Femur (tissue), 1 donor: ENCODE data around the gene MEN1.
"Not testable (repeated sequence)": the region's sequence is repeated elsewhere in the genome, so short reads cannot be mapped to it uniquely, and the experiment has no call there.

Experiments
- DNase-seq: peaks from one replicate; pipeline ENCODE4 v3.0.0-alpha.2; 2017

The MEN1 gene

DNA sequence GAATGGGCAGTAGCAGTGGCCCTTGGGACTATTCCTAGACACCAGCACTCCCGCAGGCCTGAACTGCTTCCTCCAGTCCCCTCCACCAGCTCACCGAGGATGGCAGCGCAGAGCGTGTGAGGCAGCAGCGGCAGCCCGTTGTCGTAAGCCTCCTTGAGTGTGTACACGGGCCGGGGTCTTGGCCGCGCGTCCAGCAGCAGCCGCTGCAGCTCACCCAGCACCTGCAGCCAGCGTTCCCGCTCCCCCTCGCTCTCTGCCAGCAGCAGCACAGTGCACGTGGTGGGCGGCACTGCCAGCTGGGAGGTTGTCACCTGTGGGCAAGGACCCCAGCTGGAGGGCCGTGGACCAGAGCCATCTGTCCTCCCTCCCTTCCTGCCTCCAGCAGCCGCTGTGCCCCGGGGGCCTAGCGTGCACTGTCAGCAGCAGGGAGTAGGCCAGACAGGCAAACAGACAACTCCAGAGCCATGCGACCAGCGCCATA lies 21.1 kb upstream of the MEN1 start:
- DNase-seq, result no peak

DNA sequence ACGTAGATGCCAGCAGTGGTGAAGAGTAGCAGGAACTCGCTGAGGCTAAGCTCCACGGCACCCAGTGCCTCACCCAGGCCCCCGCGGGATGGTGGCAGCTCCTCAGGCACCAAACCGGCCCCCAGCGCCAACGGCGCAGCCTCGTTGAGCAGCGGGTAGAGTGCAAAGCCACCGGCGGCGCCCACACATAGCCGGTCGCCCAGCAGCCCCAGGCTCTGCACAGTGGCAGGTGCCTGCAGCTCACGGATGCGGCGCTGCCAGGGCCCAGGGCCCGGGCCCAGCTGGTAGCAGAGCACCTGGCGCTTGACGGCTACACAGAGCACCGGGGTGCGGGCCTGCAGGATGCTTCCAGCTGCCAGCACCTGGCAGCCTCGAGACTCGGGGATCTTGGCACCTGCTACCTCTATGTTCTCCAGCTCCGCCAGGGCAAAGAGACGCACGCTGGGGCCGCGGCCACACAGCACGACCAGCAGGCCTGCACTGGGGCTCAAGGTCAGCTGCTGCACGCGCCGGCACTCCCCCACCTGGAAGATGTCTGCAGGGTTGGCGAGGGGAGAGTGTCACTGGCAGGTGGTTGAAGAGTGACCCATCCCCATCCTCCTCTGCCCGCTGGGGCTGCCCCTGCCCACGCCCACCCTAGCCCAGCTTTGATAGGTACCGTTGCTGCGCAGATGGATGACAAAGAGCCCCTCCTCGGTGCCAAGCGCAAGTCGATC lies 19.3 kb upstream of the MEN1 start:
- DNase-seq, result no peak

- DNase-seq, result no peak
Measured at GRCh38 chr11:64827451-64827839, 17.1 kb upstream of the MEN1 start.

DNA sequence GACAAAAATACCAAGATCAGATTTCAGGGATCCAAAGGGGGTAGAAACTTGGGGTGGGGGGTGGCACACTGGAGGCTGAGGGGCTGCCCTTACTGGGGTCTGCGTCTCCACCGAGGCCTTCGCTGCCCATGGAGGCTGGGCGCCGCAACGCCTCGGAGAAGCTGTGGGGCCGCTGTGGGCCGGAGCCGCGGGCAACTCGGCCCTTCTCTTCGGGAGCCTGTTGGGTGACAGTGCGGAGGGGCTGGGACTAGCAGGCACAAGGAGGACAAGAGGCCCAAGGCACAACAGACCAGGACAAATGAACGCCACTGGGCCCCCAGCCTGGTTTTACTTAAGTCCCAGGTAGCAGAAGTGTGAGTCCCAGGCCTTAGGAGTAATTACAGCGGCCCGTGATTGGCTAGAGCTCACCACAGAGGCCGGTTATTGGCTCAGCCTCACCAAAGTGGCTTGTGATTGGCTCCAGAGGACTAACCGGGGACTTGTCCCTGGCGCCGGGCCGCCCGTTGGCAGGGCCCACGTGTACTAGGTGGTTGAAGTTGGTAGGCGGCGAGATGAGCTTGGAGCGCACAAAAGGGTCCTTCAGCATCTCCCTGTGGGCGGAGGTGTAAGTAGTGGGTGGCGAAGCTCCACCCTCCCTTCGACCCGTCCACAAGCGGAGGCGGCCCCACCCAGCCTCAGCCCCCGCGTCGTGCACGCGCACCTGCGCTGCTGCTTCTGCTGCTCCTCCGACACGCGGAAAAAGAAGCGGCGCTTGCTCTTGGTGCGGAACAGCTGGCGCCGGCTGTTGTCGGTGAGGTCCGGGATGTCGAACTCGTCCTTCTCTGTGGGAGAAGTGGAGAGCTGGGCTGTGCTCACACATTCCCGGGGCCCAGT lies 16.5 kb upstream of the MEN1 start:
- DNase-seq, result no peak

GRCh38 chr11:64826062-64826461 lies 15.7 kb upstream of the MEN1 start:
- no peak for DNase-seq

DNA sequence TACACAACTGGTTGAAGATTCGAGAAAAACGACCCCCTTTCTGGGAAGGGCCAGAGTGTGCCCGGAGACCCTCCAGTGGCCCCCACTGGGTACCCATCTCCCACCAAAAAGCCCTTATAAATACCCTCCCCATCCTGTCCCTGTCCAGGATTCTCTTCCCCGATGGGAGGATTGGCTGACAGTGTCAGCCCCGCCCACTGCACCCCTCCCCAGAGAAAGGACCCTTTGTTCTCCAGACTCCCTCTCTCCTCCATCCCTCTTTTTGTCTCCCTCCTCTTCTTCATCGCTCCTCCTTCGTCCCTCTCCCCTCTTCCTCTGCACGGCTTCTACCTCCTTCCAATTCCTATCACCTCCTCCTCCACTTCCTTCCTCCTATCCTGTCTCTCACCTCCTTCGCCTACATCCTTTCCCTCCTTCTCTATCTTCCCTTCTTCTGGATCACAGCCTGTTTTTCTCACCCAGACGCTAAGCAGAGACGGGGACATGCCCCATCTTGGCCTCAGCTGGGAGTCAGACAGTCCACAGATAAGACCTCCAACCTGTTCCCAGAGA lies 13.3 kb upstream of the MEN1 start:
- DNase-seq, result no peak

DNA sequence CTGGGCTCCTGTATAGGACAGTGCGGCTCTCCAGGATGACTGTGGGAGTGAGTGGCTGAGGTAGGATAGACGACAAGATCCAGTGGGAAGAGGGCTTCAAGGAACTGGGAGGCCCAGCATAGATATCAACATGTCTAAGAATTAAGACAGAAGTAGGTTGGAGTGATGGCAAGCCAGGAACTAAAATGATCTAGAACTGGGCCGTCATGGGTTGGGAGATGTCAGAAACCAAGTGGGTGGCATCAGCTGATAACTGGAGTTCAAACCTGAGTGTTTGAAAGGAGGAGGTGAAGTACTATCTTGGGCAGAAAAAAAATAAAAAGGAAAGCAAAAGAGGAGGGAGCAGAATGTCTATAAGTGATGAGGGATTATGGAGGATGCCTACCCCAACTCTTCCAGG lies 7.1 kb upstream of the MEN1 start:
- DNase-seq, result no peak

- DNase-seq, result not testable (repeated sequence)
Measured at GRCh38 chr11:64815433-64815832, 5.1 kb upstream of the MEN1 start.

- DNase-seq, result no peak
Measured at GRCh38 chr11:64814712-64815187, 4.4 kb upstream of the MEN1 start.

- DNase-seq, result no peak
Measured at GRCh38 chr11:64813826-64814225, 3.5 kb upstream of the MEN1 start.

DNA sequence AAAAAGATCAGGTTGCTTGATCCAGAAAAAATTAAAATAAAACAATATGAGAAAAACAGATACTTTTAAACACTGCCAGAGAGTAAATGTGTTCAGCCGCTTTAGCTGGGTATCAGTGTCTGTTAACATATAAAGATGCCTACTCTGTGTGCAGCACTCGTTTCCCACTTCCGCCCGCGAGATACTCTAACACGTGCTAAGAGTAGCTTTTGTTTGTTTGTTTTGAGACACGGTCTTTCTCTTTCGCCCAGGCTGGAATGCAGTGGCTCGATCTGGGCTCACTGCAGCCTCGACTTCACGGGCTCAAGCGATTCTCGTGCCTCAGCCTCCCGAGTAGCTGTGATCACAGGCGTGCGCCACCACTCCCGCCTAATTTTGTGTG lies 531 bp upstream of the MEN1 start:
- DNase-seq, result no peak

DNA sequence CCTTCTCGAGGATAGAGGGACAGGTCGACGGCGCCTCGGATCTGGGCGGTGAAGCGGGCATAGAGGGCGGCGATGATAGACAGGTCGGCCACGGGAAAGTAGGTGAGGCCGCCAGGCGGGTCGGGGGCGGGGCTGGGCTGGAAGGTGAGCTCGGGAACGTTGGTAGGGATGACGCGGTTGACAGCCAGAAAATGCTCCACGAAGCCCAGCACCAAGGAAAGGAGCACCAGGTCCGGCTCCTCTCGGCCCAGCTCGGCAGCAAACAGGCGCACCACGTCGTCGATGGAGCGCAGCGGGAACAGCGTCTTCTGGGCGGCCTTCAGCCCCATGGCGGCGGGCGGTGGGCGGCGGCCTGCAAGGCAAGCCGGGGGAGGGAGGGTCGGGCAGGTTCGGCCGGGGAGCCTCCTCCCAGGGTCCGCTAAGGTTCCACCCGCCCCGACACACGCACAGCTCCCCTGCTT lies 540 bp downstream of the MEN1 start:
- no peak for DNase-seq

- no peak for DNase-seq
Measured at GRCh38 chr11:64805481-64805880, 4.9 kb downstream of the MEN1 start.

- DNase-seq, result no peak
Measured at GRCh38 chr11:64804346-64805210, 5.8 kb downstream of the MEN1 start.

- DNase-seq, result no peak
Measured at GRCh38 chr11:64803846-64804345, 6.5 kb downstream of the MEN1 start.

- DNase-seq, result peak; percentile 92
Measured at GRCh38 chr11:64803158-64803845, 7.0 kb downstream of the MEN1 start, which contains the start of gene MAP4K2. Gene MAP4K2 (minus strand): TSS chr11:64803214. CDS start chr11:64803149, 65 bp downstream.

GRCh38 chr11:64802370-64803157 lies 7.8 kb downstream of the MEN1 start:
- DNase-seq, result no peak

GRCh38 chr11:64801561-64802369 lies 8.6 kb downstream of the MEN1 start:
- no peak for DNase-seq

DNA sequence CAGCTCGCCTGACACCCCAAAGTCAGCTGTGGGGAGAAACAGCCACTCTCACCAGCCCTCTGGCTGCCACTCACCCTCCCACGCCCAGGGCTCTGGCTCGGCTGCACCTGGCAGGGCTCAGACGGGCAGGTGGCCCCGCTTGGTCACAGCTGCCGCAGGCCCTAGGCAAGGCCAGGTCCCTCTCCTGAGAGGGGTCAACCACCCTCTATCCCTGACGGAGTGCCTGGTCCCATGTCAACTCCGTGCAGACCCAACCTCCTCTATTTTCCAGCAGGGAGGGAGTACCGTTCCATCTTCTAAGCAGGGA lies 9.2 kb downstream of the MEN1 start:
- no peak for DNase-seq
